HG02763 (cell line): Measurements from ENCODE around the gene SETD4.

Experiments
- ATAC-seq: cut with Tn5 transposase; IDR thresholded peaks from one replicate; pipeline ENCODE4 v1.9.1; 2021; ENCODE audit warnings: mild to moderate bottlenecking, moderate library complexity; ENCODE audit not compliant: unreplicated experiment

Gene SETD4

DNA sequence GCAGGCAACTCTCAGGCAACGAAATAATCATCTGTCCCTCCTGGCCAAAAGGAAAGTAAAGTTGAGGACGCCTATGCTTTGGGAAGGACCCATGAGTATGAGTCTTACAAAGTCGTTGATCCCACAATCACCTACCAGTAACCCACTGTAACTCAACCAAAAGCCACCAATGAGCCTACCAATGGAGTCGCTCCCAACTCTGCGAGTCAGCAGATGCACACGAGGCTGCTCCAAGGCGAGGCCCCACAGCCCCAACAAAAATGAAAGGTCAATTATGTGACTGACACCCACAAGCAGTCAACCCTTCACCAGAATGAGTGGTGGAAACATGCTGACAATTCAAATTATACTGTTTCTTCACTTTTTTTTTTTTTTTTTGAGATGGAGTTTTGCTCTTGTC lies 12.0 kb downstream of the SETD4 start:
- ATAC-seq = no peak

DNA sequence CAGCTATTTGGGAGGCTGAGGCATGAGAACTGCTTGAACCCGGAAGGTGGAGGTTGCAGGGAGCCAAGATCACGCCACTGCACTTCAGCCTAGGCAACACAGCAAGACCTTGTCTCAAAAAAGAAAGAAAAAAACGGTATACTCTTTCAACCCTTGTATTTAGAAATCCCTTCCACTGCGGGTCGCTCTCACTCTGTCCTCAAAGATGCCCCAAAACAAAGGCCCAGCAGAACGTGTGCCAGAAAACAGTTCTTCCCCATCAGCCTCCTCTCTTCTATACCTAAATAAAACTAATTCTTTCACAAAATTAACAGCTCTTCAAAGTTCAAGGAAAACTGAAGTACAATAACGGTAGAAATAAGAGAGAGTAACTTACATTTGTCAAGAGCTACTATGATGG lies 13.2 kb downstream of the SETD4 start:
- ATAC-seq = no peak

DNA sequence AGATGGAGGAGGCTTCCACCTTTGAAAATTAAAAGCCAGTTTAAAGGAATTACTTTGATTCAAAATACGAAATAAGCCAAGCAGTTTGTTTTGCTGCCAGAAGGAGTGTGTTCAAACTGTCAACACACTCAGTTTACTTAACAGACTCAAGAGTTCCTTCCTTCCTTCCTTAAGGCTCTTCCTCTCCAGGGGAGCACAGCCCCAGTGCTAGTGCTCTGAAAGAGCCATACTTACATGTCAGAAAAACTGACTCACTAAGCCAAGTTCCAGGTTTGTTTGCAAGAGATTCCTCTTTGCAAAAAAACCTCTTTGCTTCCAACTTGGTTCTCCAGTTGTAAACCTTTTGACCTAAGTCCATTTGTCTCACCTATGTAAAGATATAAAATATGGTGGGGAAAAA lies 14.3 kb downstream of the SETD4 start:
- ATAC-seq = no peak

DNA sequence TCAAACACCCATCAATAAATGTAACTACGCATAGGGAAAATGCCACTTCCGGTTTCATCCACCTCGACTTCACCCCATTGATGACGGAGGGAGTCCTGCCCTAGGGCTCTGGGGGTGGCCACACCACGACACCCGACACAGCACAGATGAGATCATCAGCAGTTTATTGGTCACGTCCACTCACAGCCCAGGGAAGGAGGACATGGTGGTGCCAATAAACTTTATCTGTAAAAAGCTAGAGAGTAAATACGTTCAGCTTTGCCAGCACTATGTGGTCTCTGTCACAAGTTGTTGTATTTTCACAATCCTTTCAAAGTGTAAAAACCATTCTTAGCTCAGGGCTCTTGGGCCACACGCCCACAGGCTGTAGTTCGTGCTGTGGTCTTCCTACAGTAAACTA lies 16.3 kb downstream of the SETD4 start:
- no peak for ATAC-seq

DNA sequence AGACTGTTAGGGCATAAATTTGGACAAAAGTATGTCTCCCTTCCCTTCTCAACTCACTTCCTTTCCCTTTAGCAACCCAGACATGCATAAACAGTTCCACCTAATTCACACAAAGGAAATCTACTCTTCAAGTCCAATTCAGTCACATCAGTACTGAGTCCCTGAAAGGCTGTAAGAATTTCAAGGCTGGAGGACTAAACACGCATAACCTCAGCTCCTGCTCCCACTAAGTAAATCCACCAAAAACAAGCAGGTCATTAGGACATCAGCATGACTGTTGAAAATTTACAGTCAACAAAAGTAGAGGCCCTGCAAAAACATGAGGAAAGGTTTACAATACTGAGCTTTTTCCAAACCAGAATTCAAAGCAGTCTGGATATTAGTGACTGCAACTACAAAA lies 18.4 kb downstream of the SETD4 start:
- no peak for ATAC-seq

DNA sequence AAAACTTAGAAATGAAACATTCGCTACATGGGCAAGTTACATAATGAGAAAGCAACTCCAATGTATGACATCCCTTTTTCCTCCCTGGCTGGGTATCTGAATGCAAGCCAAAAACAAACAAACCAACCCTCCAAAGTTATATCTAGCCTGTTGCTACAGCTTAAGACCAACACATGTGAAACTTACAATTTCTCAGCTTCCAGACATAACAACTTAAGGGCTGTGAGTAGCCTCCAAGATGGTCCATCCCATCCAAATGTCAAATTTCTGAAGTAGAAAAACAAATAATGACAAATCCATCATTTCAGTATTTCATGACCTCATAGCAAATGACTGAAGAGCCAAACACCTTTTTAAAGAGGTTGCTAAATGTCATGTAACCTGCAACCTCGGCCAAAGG lies 19.9 kb downstream of the SETD4 start:
- ATAC-seq = no peak

DNA sequence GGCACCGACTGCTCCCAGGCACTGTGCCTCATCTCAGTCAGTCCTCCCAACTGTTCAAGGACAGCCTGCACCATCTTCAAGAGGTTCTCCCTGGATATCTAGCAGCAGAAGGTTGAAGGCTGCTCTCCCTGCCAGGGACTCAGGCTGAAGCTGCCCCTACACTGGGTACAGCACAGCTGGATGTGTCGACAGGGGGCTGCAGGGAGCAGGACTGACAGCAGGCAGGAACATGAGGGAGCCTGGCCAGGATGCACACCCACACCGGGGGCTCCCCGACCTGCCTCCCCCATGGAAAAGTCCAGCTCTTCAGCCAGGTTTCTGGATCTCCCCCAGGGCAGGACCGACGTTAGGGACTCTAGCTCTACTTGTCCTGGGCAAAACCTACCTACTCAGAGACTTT lies 20.5 kb downstream of the SETD4 start:
- ATAC-seq = no peak

DNA sequence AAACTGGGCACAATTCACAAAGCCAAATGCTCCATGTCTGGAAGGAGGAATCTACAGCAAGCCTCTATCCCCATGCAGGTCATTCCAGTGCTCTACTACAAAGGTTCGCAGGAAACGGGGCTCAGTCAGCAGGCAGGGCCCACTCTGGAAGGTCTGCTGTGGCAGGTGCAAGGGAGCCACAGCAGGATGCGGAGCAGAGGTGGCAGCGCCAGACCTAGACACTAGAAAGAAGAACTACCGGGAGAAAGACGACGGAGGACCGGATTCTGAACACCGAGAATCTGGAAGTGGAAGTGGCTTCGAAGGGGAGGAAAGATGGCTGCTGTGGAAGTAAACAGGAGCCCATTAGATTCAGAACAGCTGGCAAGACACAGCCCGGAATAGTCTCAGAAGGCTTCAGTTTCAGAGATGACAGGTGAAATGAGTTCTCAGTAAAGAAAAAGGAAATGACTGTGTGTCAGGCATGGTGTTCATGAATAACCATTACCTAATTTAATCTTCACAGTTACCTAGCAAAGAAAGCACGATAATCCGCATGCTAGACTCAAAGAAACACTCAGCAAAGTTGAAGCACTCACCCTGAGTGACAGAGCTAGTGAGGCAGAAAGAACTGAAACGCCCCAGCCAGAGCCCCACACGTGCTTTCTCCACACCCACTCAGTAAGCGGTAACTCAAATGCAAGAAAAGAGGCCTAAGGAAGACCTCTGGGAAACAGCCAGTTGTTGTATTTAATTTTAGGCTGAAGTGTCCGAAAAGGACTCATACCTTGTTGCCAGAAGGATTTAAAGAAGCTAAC lies 21.4 kb downstream of the SETD4 start:
- ATAC-seq = no peak

DNA sequence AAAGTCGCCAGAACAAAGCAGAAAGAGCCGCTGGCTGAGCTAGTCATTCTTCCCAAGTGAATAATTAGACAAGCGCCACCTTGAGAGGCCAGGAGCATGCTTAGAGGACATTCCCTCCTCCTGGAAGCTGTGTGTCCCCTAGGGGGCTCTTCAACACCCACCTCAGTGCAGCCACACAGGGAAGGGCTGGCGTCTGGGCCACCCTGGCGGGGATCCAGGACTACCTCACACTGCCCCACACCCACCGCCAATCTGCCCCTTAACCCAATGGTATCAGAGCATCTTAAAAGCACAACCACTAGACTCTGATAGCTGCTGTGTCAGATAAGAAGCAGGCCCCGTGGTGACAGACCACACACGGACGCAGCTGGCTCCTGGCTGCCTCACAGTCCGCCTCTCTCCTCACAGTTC lies 24.9 kb downstream of the SETD4 start:
- ATAC-seq = no peak

DNA sequence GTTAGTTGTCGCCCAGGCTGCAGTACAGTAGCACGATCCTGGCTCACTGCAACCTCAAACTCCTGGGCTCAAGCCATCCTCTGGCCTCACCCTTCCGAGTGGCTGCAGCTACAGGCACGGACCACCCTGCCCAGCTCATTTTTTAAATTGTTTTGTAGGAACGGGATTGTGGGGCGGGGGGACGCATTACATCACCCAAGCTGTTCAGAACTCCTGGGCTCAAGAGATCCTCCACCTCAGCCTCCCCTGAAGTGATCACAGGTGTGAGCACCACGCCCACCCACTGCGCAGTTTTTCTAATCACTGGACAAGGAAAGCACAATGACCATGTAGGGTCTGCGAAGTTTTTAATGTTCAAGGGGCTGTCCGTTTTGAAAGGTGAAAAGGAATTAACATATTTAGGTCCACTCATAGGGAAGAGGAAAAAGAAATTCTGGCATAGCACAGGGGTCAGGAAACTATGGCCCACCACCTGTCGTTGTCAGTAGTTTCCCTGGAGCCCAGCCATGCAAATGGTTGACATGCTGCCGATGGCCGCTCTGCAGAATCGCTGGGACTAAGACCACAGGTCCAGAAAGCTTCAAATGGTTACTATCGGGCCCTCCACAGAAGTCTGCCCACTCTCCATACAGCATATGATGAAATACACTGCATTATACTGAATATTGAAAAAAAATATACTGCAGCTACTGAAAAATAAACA lies 26.0 kb downstream of the SETD4 start:
- no peak for ATAC-seq

DNA sequence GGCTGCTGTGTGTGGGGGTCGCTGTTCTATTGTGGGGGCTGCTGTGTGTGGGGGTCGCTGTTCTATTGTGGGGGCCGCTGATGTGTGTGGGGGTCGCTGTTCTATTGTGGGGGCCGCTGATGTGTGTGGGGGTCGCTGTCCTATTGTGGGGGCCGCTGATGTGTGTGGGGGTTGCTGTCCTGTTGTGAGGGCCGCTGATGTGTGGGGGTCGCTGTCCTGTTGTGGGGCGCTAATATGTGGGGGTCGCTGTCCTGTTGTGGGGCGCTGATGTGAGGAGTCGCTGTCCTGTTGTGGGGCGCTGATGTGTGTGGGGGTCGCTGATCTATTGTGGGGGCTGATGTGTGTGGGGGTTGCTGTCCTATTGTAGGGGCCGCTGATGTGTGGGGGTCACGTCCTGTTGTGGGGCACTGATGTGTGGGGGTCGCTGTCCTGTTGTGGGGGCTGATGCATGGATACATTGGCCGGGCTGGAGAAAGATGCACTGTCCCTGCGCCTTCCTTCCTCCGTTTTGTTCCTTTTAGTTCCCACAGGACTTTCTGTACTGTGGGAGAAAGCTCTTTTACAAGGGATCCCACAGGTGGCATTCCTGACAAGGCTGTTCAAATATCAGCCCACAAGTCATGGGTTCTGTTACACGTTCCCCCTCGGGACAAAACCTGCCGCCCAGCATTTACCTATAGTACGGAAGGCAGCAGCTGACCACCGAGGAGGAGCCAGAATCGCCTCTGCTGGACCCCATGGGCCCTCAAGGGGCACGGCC lies 27.5 kb downstream of the SETD4 start:
- no peak for ATAC-seq

DNA sequence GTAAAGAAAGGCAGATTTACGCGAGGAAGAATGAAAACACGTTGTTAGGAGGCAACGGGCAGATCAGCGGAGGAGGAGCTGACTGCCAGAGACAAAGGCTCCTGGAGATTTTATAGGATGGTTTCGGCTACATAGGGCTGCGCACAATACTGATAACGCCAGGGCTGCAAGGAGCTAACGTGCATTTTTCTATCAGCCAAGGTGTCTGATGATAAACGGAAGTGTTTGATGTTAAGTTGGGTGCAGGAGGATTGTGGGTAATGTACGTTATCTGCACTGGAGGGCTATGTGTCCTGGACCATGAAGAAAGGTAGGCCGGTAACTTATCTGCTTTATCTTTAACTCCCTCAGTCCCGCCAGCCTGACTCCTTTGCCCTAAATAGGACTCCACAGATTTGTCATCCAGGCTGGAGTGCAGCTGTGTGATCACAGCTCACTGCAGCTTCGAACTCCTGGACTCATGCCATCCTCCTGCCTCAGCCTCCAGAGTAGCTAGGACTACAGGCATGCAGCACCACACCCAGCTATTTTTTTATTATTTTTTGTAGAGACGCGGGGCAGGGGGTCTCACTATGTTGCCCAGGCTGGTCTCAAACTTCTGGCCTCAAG lies 29.6 kb downstream of the SETD4 start:
- ATAC-seq = no peak

DNA sequence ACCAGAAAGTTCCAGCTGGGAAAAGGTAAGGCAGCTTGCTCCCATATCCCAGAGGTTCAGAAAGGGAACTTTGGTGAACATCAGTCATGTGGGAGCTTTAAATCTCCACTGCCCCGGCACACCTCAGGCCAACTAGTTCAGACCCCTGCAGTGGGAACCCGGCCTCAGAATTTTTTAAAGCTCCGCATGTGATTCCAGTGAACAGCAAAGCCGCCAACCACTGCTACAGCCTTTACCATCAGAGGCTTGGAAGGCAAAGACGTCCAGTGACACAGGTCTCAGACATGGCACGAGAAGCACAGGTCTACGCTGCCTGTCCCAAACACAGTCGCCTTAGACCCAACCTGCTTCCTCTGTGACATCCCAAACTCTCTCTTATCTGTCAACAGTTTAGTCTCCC lies 31.0 kb downstream of the SETD4 start:
- ATAC-seq = no peak

DNA sequence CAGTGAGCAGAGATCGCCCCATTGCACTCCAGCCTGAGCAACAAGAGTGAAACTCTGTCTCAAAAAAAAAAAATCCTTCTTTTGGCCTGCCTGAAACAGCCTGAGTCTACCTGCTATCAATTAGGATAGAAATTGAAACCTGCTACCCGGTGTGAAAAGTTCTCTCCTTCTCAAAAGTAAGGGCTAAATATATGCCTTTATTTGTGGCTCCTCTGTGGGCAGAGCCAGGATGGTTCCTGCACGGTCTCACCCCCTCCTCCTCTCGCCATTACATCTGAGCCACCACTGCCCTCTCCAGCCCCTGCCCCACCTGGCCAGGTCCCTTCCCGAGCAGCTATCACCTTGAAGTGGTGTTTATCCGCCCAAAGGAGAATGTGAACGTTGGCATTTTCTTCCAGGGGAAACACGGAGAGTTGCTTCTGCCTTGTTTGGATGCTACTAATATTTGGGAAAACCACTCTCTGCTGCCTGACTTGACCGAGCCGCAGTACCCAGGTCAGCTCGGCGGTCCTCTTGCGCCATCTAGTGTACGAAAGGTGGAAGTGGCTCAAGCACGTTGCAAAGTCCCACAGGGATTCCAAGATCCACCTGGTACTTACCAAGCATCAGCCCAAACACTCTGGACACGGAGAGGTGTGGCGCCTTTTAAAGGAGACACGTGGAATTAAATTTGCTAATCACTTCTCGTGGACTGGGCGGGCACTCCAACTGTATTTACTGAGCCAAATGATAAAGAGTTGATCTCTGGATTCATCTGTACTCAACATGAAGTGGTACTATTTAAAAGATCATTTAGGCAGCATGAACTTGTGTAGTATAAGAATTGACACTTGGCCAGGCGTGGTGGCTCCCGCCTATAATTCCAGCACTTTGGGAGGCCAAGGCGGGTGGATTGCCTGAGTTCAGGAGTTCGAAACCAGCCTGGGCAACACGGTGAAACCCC lies 31.9 kb downstream of the SETD4 start:
- ATAC-seq = peak; percentile 56

DNA sequence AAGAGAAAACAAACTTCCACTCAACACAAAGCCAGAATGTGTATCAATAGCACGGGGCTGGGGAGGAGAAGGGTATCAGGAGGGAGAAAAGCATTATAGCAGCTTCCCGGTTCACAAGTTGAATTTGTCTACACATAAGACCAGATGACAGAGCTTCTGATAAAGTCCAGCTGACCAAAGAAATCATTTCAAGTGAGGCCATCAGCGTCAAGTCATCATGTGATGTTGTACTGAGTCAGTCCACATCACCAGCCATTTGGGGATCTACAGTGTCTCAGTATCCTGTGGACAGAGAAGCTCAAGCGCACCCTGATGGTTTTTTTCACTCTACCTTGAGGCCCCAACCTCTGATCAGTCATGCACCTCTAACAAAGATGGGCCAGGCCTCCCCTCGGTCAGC lies 33.0 kb downstream of the SETD4 start:
- no peak for ATAC-seq

DNA sequence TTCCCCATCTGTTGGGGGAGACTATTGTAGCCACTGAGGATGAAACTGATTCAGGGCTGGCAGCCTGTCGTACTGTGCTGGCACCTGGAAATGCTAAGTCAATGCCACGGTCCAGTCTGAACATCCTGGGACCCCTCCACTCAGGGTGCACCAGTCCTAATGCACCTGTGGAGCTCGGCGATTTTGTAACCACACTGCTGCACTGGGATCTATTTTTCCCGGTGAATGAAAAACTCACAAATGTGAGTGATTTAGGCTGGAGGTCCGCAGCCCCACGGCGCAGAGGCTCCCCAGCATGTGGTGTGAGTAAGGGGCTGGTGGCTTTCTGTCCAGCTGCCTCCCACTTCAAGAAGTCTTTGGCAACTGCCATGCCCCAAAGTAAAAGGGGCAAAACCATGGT lies 35.5 kb downstream of the SETD4 start:
- no peak for ATAC-seq

DNA sequence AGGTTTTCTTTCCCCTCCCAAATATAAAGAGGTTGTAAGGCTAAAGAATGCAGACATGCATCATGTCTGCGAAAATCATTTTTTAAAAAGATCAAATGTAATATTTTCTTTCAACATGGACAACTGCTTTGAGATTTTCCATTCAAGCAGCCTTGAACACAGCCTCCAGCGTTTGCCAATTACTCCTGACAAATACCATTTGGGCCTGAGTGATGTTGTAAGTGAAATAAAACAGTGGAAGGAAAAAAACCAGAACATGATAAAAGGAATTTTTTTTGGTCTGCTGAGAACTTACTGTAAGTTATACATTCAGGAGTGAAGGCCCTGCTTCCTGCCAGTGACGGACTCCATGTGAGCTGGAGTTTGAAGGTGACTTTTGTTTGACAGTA lies 37.2 kb downstream of the SETD4 start:
- ATAC-seq = no peak

DNA sequence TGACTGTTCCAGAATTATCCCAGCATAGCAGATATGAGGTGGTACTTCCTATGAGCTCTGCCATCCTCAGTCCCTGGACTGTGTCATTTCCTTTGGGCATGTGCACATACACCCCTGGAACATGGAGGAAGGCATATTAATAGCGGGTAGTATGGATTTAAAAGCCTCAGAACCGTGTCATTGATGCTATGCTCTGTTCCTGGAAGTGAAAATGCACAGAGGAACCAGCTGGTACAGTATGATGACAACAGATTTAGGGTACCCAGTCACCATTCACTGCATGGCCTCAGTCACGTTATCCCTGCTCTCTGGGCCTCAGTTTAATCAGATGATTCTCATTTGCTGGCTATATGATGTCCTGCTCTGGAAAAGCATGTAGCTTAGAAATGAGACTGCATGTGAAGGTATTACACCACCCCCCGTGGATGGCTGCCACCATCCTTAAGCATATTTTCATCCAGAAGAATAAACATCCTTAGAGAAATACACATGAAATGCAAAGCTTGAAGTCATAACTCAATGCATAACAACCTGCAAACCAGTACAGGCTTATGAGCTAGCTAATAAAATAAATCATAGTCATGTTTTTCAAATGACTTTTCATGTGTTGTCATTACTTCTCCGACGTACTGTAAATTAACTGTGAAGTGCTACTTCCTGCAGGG lies 37.8 kb downstream of the SETD4 start:
- ATAC-seq = no peak

DNA sequence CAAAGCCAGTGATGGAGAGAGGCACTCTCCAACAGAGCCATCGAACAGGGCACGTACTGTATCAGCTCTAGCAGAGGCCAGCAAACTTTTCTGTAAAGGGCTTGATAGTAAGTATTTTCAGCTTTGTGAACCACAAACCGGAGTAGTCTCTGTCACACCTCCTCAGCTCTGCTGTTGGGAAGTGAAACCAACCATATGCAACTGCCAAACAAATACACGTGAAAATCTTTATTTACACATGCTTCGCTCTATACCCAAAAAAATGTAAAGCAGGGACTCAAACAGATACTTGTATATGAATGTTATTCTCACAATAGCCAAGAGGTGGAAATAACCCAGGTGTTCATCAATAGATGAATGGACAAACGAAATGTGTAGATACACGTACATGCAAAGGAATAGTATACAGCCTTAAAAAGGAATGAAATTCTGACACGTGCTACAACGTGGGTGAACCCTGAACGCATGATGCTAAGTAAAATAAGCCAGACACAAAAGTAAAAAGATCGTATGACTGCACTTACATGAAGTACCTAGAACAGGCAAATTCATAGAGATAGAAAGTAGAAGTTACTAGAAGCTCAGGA lies 39.0 kb downstream of the SETD4 start:
- ATAC-seq = peak; percentile 74
